ENCODE data around the gene ITIH1.

GRCh38 chr3:52830535-52831258 is 53.3 kb downstream of the ITIH1 start, which contains the start of gene ITIH4:
- no peak for TF ChIP-seq CTCF (IDR thresholded peaks at IDR 0.05)
- TF ChIP-seq POLR2AphosphoS5 (IDR thresholded peaks at IDR 0.05; ENCODE audit: low read depth, low read length) = no peak
- no peak for TF ChIP-seq REST (IDR thresholded peaks at IDR 0.05; ENCODE audit: insufficient read depth in 1 of 2, low read depth in 2 of 2, low read length in 1 of 2)
- no peak for TF ChIP-seq SIN3A (IDR thresholded peaks at IDR 0.05; ENCODE audit: borderline replicate concordance, insufficient read depth, low read depth, low read length)
- no peak for TF ChIP-seq TCF7L2 (IDR thresholded peaks at IDR 0.05; ENCODE audit: low read depth, low read length)

All from Panc1 (cell line).